ENCODE results near the gene TFCP2. TPM values are rescaled to one million over a fixed set of nuclear protein-coding genes. Genes with fewer than 3 reads are reported as not detected.

TFCP2 gene
- total RNA-seq, 2 experiments from 2014 or later, result 27.4 to 27.9 TPM

- intact Hi-C loops (cut with micrococcal nuclease), result no loop called here
- H3K27ac Mint-ChIP-seq, result no peak overlapping the region
Observed at GRCh38 chr12:51127050-51127729, 45.7 kb downstream of the TFCP2 start.

GRCh38 chr12:51126297-51126696 lies 46.6 kb downstream of the TFCP2 start:
- ATAC-seq, result no peak
- intact Hi-C loops (cut with micrococcal nuclease), result no loop called here
- ChIA-PET POLR2A (interaction anchor here (1.0 kb wide), 1 partner anchor 31 kb away, joined by 3 read pairs; no protein-coding TSS in a partner anchor), CTCF (interaction anchor here (1.1 kb wide), 1 partner anchor 10 kb away, joined by 3 read pairs; no protein-coding TSS in a partner anchor)
- no peak overlapping the region for H3K27ac Mint-ChIP-seq
- H3K4me1 Mint-ChIP-seq (ENCODE audit: low read depth), result no peaks in the 10 kb centered on the region
- H3K36me3 Mint-ChIP-seq (ENCODE audit: low read depth), result peaks cover 13% of the 10 kb centered on the region
- no peaks in the 10 kb centered on the region for H3K27me3 Mint-ChIP-seq
- DNase-seq, result no peak
- no peak overlapping the region for H3K4me3 Mint-ChIP-seq
- TF ChIP-seq, protein P1, sequence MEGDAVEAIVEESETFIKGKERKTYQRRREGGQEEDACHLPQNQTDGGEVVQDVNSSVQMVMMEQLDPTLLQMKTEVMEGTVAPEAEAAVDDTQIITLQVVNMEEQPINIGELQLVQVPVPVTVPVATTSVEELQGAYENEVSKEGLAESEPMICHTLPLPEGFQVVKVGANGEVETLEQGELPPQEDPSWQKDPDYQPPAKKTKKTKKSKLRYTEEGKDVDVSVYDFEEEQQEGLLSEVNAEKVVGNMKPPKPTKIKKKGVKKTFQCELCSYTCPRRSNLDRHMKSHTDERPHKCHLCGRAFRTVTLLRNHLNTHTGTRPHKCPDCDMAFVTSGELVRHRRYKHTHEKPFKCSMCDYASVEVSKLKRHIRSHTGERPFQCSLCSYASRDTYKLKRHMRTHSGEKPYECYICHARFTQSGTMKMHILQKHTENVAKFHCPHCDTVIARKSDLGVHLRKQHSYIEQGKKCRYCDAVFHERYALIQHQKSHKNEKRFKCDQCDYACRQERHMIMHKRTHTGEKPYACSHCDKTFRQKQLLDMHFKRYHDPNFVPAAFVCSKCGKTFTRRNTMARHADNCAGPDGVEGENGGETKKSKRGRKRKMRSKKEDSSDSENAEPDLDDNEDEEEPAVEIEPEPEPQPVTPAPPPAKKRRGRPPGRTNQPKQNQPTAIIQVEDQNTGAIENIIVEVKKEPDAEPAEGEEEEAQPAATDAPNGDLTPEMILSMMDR (IDR thresholded peaks at IDR 0.05), result no peak
- no peaks in the 10 kb centered on the region for H3K9me3 Mint-ChIP-seq

More at GRCh38 chr12:51127050-51127729, 45.7 kb downstream of the TFCP2 start:
- CTCF ChIA-PET, result interaction anchor here (1.1 kb wide), 1 partner anchor 9 kb away, joined by 3 read pairs; no protein-coding TSS in a partner anchor
- DNase-seq, result no peak
- TF ChIP-seq, protein P1 (IDR thresholded peaks at IDR 0.05), result no peak
- Mint-ChIP-seq H3K4me3 (no peak overlapping the region), H3K27me3 (no peaks in the 10 kb centered on the region), H3K36me3 (ENCODE audit: low read depth) (peaks cover 13% of the 10 kb centered on the region), H3K9me3 (no peaks in the 10 kb centered on the region), H3K4me1 (ENCODE audit: low read depth) (peaks cover 4% of the 10 kb centered on the region)
- POLR2A ChIA-PET, result interaction anchor here (1.0 kb wide), 1 partner anchor 30 kb away, joined by 3 read pairs; no protein-coding TSS in a partner anchor
- ATAC-seq, result no peak

GRCh38 chr12:51124504-51124903 lies 48.4 kb downstream of the TFCP2 start:
- H3K4me1 Mint-ChIP-seq (ENCODE audit: low read depth), result no peaks in the 10 kb centered on the region
- DNase-seq (no peak), ATAC-seq (no peak)
- H3K27me3 Mint-ChIP-seq, result no peaks in the 10 kb centered on the region
- H3K9me3 Mint-ChIP-seq, result no peaks in the 10 kb centered on the region
- POLR2A ChIA-PET, result no interaction called here
- CTCF ChIA-PET, result no interaction called here
- no peak overlapping the region for H3K27ac Mint-ChIP-seq
- peaks cover 12% of the 10 kb centered on the region for H3K36me3 Mint-ChIP-seq (ENCODE audit: low read depth)
- intact Hi-C loops (cut with micrococcal nuclease), result no loop called here
- H3K4me3 Mint-ChIP-seq, result no peak overlapping the region
- TF ChIP-seq, protein P1 (IDR thresholded peaks at IDR 0.05), result no peak

- ATAC-seq (no peak), DNase-seq (no peak)
- H3K27me3 Mint-ChIP-seq, result no peaks in the 10 kb centered on the region
- H3K36me3 Mint-ChIP-seq (ENCODE audit: low read depth), result peaks cover 14% of the 10 kb centered on the region
- ChIA-PET POLR2A (no interaction called here), CTCF (no interaction called here)
- H3K27ac Mint-ChIP-seq, result no peak overlapping the region
- no peaks in the 10 kb centered on the region for H3K9me3 Mint-ChIP-seq
- intact Hi-C loops (cut with micrococcal nuclease), result no loop called here
- TF ChIP-seq, protein P1 (IDR thresholded peaks at IDR 0.05), result no peak
- no peak overlapping the region for H3K4me3 Mint-ChIP-seq
- peaks cover 4% of the 10 kb centered on the region for H3K4me1 Mint-ChIP-seq (ENCODE audit: low read depth)
Observed at GRCh38 chr12:51122844-51123243, 50.1 kb downstream of the TFCP2 start.

DNA sequence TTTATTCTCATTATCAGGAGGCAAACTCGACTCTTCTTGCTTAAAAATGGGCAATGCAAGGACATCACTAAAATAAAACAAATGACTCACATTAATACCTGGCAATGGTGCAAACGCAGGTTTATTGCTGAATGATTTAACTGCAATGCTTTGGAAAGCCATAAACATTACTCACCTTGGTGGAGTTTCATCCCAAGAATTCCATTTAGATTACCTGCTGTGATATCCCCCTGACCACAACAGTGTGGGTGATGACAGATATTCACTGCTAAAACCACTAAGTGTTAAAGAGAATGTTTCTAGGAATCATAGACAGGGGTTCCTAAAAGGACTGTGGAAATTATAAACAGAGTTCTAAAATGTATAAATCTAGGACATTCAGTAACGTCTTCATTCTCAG lies 54.2 kb downstream of the TFCP2 start:
- intact Hi-C loops (cut with micrococcal nuclease), result no loop called here
- no peak for DNase-seq
- Mint-ChIP-seq H3K4me3 (no peak overlapping the region), H3K9me3 (no peaks in the 10 kb centered on the region), H3K4me1 (ENCODE audit: low read depth) (peaks cover 4% of the 10 kb centered on the region), H3K36me3 (ENCODE audit: low read depth) (peaks cover 22% of the 10 kb centered on the region), H3K27me3 (no peaks in the 10 kb centered on the region), H3K27ac (no peak overlapping the region)
- CTCF ChIA-PET, result no interaction called here
- ATAC-seq, result no peak
- POLR2A ChIA-PET, result no interaction called here
- TF ChIP-seq, protein P1 (IDR thresholded peaks at IDR 0.05), result no peak

Data from activated CD8-positive, alpha-beta T cell treated with anti-CD3 and anti-CD28 coated beads for 36 hours (primary cell).